RWPE2 (cell line): Measurements from ENCODE around the gene DDX51.

Experiments used
- ATAC-seq: fragments of 200-7000 bp; cut with Tn5 transposase; 3 replicates; pipeline ENCODE4 v1.9.1; 2021; ENCODE audit warnings: low read depth
- DNase-seq: peaks from one replicate; pipeline ENCODE4 v3.0.0-alpha.2; 2020; ENCODE audit warnings: low spot score
- H3K27ac ChIP-seq: fragments of 450-650 bp; 2 replicates; pipeline ENCODE4 v1.5.1; 2017; ENCODE audit warnings: mild to moderate bottlenecking; ENCODE audit not compliant: poor library complexity, severe bottlenecking
- H3K27me3 ChIP-seq: fragments of 250-450 bp; sonication (Bioruptor Pico); 2 replicates; pipeline ENCODE4 v1.5.1; 2021; ENCODE audit warnings: mild to moderate bottlenecking, moderate library complexity; ENCODE audit not compliant: insufficient read depth, poor library complexity, severe bottlenecking
- H3K36me3 ChIP-seq: fragments of 250-450 bp; sonication (Bioruptor Pico); 2 replicates; pipeline ENCODE4 v1.5.1; 2020; ENCODE audit warnings: low read depth, mild to moderate bottlenecking, moderate library complexity
- H3K4me1 ChIP-seq: fragments of 250-450 bp; sonication (Bioruptor Pico); 2 replicates; pipeline ENCODE4 v1.5.1; 2021; ENCODE audit warnings: mild to moderate bottlenecking, moderate library complexity; ENCODE audit not compliant: insufficient read depth, poor library complexity, severe bottlenecking
- H3K4me3 ChIP-seq: fragments of 250-450 bp; sonication (Bioruptor Pico); 2 replicates; pipeline ENCODE4 v1.5.1; 2021; ENCODE audit warnings: mild to moderate bottlenecking, moderate library complexity; ENCODE audit not compliant: severe bottlenecking
- H3K9me3 ChIP-seq: fragments of 250-450 bp; sonication (Bioruptor Pico); 2 replicates; pipeline ENCODE4 v1.5.1; 2021; ENCODE audit warnings: mild to moderate bottlenecking, moderate library complexity; ENCODE audit not compliant: severe bottlenecking
- TF ChIP-seq, protein P1 (sequence below): fragments of 450-650 bp; IDR thresholded peaks from one replicate; pipeline ENCODE4 v1.5.1; 2017; ENCODE audit warnings: mild to moderate bottlenecking, moderate library complexity; ENCODE audit not compliant: poor library complexity, severe bottlenecking

DDX51 gene

GRCh38 chr12:132144115-132144809 is at the start of gene DDX51, which contains the start of gene NOC4L:
Gene DDX51 (minus strand): TSS chr12:132144319. CDS start chr12:132144296, 23 bp downstream.
Gene NOC4L (plus strand): TSS chr12:132144457. CDS start chr12:132144489, 32 bp downstream.
- Histone ChIP-seq H3K4me3 (peak within 1 kb of the TSS; percentile 92), H3K36me3 (peaks cover 42% of the 10 kb centered on the region), H3K4me1 (no peaks in the 10 kb centered on the region), H3K27ac (peak within 1 kb of the TSS; percentile 5), H3K27me3 (no peaks in the 10 kb centered on the region), H3K9me3 (no peaks in the 10 kb centered on the region)
- TF ChIP-seq, protein P1, sequence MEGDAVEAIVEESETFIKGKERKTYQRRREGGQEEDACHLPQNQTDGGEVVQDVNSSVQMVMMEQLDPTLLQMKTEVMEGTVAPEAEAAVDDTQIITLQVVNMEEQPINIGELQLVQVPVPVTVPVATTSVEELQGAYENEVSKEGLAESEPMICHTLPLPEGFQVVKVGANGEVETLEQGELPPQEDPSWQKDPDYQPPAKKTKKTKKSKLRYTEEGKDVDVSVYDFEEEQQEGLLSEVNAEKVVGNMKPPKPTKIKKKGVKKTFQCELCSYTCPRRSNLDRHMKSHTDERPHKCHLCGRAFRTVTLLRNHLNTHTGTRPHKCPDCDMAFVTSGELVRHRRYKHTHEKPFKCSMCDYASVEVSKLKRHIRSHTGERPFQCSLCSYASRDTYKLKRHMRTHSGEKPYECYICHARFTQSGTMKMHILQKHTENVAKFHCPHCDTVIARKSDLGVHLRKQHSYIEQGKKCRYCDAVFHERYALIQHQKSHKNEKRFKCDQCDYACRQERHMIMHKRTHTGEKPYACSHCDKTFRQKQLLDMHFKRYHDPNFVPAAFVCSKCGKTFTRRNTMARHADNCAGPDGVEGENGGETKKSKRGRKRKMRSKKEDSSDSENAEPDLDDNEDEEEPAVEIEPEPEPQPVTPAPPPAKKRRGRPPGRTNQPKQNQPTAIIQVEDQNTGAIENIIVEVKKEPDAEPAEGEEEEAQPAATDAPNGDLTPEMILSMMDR: peak; percentile 5
- peak; percentile 72 for ATAC-seq
- DNase-seq: peak; percentile 85

GRCh38 chr12:132191715-132192553 is 47.8 kb upstream of the DDX51 start:
- no peaks in the 10 kb centered on the region for H3K36me3 ChIP-seq
- no peaks in the 10 kb centered on the region for H3K4me1 ChIP-seq
- H3K4me3 ChIP-seq: no peak overlapping the region
- peaks cover 5% of the 10 kb centered on the region for H3K9me3 ChIP-seq
- H3K27me3 ChIP-seq: peaks cover 12% of the 10 kb centered on the region
- TF ChIP-seq, protein P1: no peak
- ATAC-seq (no peak), DNase-seq (no peak)
- no peak overlapping the region for H3K27ac ChIP-seq

GRCh38 chr12:132190834-132191500 is 46.8 kb upstream of the DDX51 start:
- TF ChIP-seq, protein P1: no peak
- Histone ChIP-seq H3K4me3 (no peak overlapping the region), H3K27me3 (peaks cover 9% of the 10 kb centered on the region), H3K9me3 (peaks cover 5% of the 10 kb centered on the region), H3K36me3 (no peaks in the 10 kb centered on the region), H3K27ac (no peak overlapping the region), H3K4me1 (no peaks in the 10 kb centered on the region)
- no peak for ATAC-seq
- no peak for DNase-seq

GRCh38 chr12:132190012-132190755 is 46.1 kb upstream of the DDX51 start:
- TF ChIP-seq, protein P1: no peak
- H3K9me3 ChIP-seq: peaks cover 5% of the 10 kb centered on the region
- no peaks in the 10 kb centered on the region for H3K36me3 ChIP-seq
- peaks cover 8% of the 10 kb centered on the region for H3K27me3 ChIP-seq
- no peak overlapping the region for H3K27ac ChIP-seq
- H3K4me3 ChIP-seq: peak overlapping the region; percentile 32
- no peak for DNase-seq
- peak; percentile 21 for ATAC-seq
- no peaks in the 10 kb centered on the region for H3K4me1 ChIP-seq
